Endothelial cell (in vitro differentiated cells): ENCODE measurements around the gene CTBP2. TPM values are rescaled to one million over a fixed set of nuclear protein-coding genes. Genes with fewer than 3 reads are reported as not detected.

ENCODE experiments used
- DNase-seq: peaks from one replicate; pipeline ENCODE4 v3.0.0; 2021; ENCODE audit warnings: low spot score
- H3K27ac Mint-ChIP-seq: one replicate; pipeline ENCODE4 v1.8.0; 2021; ENCODE audit warnings: mixed read lengths, inconsistent platforms; ENCODE audit not compliant: unreplicated experiment
- H3K27me3 Mint-ChIP-seq: one replicate; pipeline ENCODE4 v1.8.0; 2021; ENCODE audit warnings: mild to moderate bottlenecking, moderate library complexity, mixed read lengths, inconsistent platforms; ENCODE audit not compliant: unreplicated experiment
- H3K36me3 Mint-ChIP-seq: one replicate; pipeline ENCODE4 v1.8.0; 2021; ENCODE audit warnings: mild to moderate bottlenecking, low read depth, mixed read lengths, inconsistent platforms; ENCODE audit not compliant: unreplicated experiment
- H3K4me1 Mint-ChIP-seq: one replicate; pipeline ENCODE4 v1.8.0; 2021; ENCODE audit warnings: mild to moderate bottlenecking, mixed read lengths, inconsistent platforms; ENCODE audit not compliant: unreplicated experiment
- H3K4me3 Mint-ChIP-seq: one replicate; pipeline ENCODE4 v1.8.0; 2021; ENCODE audit warnings: mild to moderate bottlenecking, mixed read lengths, inconsistent platforms; ENCODE audit not compliant: unreplicated experiment
- H3K9me3 Mint-ChIP-seq: one replicate; pipeline ENCODE4 v1.8.0; 2021; ENCODE audit warnings: mixed read lengths, inconsistent platforms; ENCODE audit not compliant: unreplicated experiment
- total RNA-seq: library from RNA; stranded (reverse); fragmentation: NEBNext Ultra II Directional; extraction: Animal tissue kit (Norgen Biotek cat#: 25700); gene quantifications from one replicate; pipeline ENCODE4 v1.2.1, GENCODE V29; 2021; ENCODE audit not compliant: unreplicated experiment
- TF ChIP-seq, protein P1 (sequence below): fragments of 200-600 bp; sonication (generic); IDR thresholded peaks from one replicate; pipeline ENCODE4 v1.5.0; 2021; ENCODE audit warnings: antibody characterized with exemption; ENCODE audit not compliant: unreplicated experiment

The CTBP2 gene
- total RNA-seq, 1 donor from 2014 or later: 145 TPM

DNA sequence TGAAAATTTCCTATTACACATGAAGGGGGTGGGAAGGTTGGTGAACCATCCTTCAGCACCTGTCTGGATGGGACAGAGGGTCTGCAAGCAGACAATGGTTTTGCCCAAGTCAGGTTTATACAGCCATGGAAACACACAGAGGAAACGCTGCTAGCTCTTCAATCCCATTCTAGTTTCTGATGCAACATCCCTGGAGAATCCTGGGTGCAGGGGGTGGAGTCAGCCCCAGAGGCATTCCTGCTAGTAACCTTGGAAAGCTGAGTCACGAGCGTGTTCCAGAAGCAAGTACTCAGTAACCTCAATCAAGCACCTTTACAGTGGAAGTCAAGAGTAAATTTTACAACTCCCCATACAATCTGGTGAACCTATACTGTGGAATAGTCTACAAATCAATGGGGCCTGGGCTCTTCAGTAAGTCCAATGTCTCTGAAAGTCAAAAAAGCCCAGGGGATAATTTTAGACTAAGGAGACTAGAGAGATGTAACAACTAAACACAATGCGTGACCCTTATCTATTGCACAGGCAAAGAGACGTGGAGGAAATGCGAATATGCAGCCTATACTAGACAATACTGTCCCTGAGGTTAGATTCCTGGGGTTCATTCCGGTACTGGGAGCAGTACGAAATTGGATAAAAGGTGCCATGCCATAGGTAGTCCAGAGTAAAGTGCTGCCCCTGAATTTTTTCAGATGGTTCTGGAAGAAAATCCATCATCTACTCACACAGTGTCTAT is 123.1 kb downstream of the CTBP2 start:
- no peaks in the 10 kb centered on the region for H3K9me3 Mint-ChIP-seq
- H3K36me3 Mint-ChIP-seq: peaks cover 17% of the 10 kb centered on the region
- peaks cover 5% of the 10 kb centered on the region for H3K27me3 Mint-ChIP-seq
- DNase-seq: no peak
- H3K4me3 Mint-ChIP-seq: no peak overlapping the region
- H3K27ac Mint-ChIP-seq: peak overlapping the region; percentile 13
- TF ChIP-seq, protein P1, sequence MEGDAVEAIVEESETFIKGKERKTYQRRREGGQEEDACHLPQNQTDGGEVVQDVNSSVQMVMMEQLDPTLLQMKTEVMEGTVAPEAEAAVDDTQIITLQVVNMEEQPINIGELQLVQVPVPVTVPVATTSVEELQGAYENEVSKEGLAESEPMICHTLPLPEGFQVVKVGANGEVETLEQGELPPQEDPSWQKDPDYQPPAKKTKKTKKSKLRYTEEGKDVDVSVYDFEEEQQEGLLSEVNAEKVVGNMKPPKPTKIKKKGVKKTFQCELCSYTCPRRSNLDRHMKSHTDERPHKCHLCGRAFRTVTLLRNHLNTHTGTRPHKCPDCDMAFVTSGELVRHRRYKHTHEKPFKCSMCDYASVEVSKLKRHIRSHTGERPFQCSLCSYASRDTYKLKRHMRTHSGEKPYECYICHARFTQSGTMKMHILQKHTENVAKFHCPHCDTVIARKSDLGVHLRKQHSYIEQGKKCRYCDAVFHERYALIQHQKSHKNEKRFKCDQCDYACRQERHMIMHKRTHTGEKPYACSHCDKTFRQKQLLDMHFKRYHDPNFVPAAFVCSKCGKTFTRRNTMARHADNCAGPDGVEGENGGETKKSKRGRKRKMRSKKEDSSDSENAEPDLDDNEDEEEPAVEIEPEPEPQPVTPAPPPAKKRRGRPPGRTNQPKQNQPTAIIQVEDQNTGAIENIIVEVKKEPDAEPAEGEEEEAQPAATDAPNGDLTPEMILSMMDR: no peak
- H3K4me1 Mint-ChIP-seq: peaks cover 32% of the 10 kb centered on the region

DNA sequence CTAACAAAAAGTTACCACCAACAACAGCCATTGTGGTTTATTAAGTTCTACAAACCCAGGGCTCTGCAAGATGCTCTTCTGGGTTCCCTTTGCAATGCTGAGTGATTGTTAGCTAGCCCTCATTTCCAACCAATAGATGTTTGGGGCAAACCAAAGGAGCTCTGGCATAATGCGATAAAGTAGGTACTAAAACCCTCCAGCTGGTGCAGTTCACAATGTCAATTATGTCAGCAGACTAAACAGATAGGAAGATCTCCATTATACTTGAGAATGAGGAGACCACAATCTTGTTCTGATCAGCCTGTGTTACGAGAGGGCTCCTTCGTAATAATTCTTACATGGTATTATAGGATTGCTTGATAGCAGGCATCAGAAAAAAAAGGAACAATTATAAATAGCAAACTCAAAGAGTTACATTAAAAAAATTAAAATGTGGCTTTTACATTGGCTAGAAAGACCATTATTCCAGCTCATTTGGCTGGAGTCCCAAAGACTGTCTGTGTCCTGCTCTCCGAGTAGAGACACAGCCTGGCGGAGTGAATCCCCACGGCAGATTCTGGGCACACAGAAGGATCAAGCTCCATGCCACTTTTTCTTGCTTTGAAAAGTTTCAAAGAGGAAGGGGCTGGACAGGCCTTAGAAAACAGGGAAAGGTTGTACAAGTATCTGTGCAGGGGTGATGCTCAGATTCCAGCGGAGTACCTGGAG is 124.6 kb downstream of the CTBP2 start:
- peak overlapping the region; percentile 65 for H3K27ac Mint-ChIP-seq
- no peaks in the 10 kb centered on the region for H3K9me3 Mint-ChIP-seq
- H3K4me1 Mint-ChIP-seq: peaks cover 27% of the 10 kb centered on the region
- peaks cover 25% of the 10 kb centered on the region for H3K36me3 Mint-ChIP-seq
- peaks cover 5% of the 10 kb centered on the region for H3K27me3 Mint-ChIP-seq
- no peak overlapping the region for H3K4me3 Mint-ChIP-seq
- TF ChIP-seq, protein P1: no peak
- no peak for DNase-seq

DNA sequence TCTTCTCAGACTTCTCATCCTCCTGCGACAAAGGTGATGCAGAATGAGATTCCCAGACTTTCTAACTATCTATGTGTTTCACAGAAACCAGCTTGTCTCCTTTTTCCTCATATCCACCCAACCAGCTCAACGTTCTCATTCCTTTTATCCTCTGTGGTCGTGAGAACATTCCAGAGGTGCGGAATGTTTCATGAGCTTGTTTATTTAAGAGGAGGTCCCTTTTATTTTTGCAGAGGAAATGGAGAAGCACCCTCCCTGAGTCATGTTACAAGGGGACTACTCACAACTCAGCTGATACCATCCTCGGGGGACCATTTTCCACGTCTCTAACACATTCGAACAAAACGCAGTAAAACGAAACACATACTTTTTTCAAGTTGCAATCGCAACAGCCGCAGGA is 125.2 kb downstream of the CTBP2 start:
- H3K27me3 Mint-ChIP-seq: peaks cover 7% of the 10 kb centered on the region
- peaks cover 22% of the 10 kb centered on the region for H3K4me1 Mint-ChIP-seq
- H3K27ac Mint-ChIP-seq: peak overlapping the region; percentile 92
- no peak for DNase-seq
- no peaks in the 10 kb centered on the region for H3K9me3 Mint-ChIP-seq
- TF ChIP-seq, protein P1: no peak
- peaks cover 28% of the 10 kb centered on the region for H3K36me3 Mint-ChIP-seq
- peak overlapping the region; percentile 2 for H3K4me3 Mint-ChIP-seq

DNA sequence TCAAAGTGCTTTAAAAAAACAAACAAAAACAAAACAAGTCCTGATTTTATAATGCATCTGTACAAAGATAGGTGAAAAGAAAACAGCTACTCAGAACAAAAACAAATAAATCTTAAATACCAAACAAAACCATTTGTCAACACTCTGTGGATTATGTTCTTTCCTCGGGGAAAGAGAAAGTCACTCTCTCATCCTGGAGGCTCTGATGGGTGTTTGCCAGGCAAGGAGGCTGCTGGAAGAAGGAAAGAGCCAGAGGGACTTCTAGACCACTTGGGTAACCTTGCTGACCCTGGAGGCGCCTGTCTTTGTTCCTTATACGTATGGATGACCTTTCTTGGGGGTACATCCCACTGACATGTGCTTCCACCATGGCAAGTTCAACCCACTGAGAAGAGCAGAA is 125.7 kb downstream of the CTBP2 start:
- H3K27me3 Mint-ChIP-seq: peaks cover 7% of the 10 kb centered on the region
- peak overlapping the region; percentile 92 for H3K27ac Mint-ChIP-seq
- no peak overlapping the region for H3K4me3 Mint-ChIP-seq
- TF ChIP-seq, protein P1: no peak
- H3K36me3 Mint-ChIP-seq: peaks cover 30% of the 10 kb centered on the region
- no peak for DNase-seq
- H3K4me1 Mint-ChIP-seq: peaks cover 22% of the 10 kb centered on the region
- H3K9me3 Mint-ChIP-seq: no peaks in the 10 kb centered on the region
